ENCODE data around the gene ACAT1. TPM values are rescaled to one million over a fixed set of nuclear protein-coding genes. Genes with fewer than 3 reads are reported as not detected.
"Not testable (repeated sequence)": the region's sequence is repeated elsewhere in the genome, so short reads cannot be mapped to it uniquely, and the experiment has no call there.

ACAT1 gene
- total and polyA plus RNA-seq, 2 of the 4 experiments (the other 2 are of a cell fraction): 57.7 to 59.9 TPM

- no peak overlapping the region for H4K8ac ChIP-seq (ENCODE audit: low read depth in 2 of 2, low read length in 2 of 2)
- BruUV-seq (replicated peaks): no TSS peak
- H3K23ac ChIP-seq (ENCODE audit: low read depth, low read length): no peak overlapping the region
- peaks cover 6% of the 10 kb centered on the region for H3K4me1 ChIP-seq (ENCODE audit: control insufficient read depth, insufficient read depth, low read length)
- ATAC-seq (ENCODE audit: low read depth): no peak
- no peak overlapping the region for H3K14ac ChIP-seq (replicated peaks; ENCODE audit: low read depth, low read length)
- no peak overlapping the region for H3K56ac ChIP-seq (ENCODE audit: extremely low read depth, insufficient read depth, low read length)
- no peaks in the 10 kb centered on the region for H3K9me3 ChIP-seq (ENCODE audit: control insufficient read depth, insufficient read depth, low read length)
- CTCF ChIA-PET: interaction anchor here (0.6 to 1.0 kb wide), 7 partner anchors 12 to 1594 kb away, joined by 3 to 4 read pairs (median 3); partner anchors contain the start of gene ATM
- in situ Hi-C loops (cut with MboI; ENCODE audit: low sequenced_read_pairs) (loop anchor here (5.0 kb wide), 1 partner anchor 534 kb away; no protein-coding TSS in a partner anchor), intact Hi-C loops (cut with micrococcal nuclease) (loop anchor here (1.0 kb wide), 2 partner anchors 530 to 537 kb away; no protein-coding TSS in a partner anchor), dilution Hi-C loops (cut with HindIII; ENCODE audit: low sequenced_read_pairs, unreplicated experiment) (no loop called here)
- H3K4ac ChIP-seq (ENCODE audit: low read depth, low read length): no peak overlapping the region
- H2AFZ ChIP-seq (replicated peaks; ENCODE audit: low read length, poor library complexity): no peak overlapping the region
- H4K5ac ChIP-seq (ENCODE audit: low read depth, low read length): no peak overlapping the region
- no peak overlapping the region for H4K91ac ChIP-seq (ENCODE audit: insufficient read depth, low read depth, low read length)
- H3K27me3 ChIP-seq (ENCODE audit: control insufficient read depth, insufficient read depth, low read length): no peaks in the 10 kb centered on the region
- no peak overlapping the region for H2BK20ac ChIP-seq (ENCODE audit: low read depth, low read length)
- no peak overlapping the region for H2AK5ac ChIP-seq (ENCODE audit: low read depth, low read length)
- H3K9ac ChIP-seq (ENCODE audit: low read depth, low read length): no peak overlapping the region
- peaks cover 7 to 16% of the 10 kb centered on the region in 2 experiments; a peak in 3 of 4 replicates for H3K79me1 ChIP-seq (ENCODE audit: low read depth in 1 of 2, low read length in 2 of 2)
- peaks cover 11% of the 10 kb centered on the region; the same call in 1 of the 2 replicates for H3K9me1 ChIP-seq (ENCODE audit: insufficient read depth, low read length)
- no peak overlapping the region for H2AK9ac ChIP-seq (replicated peaks; ENCODE audit: low read depth, low read length, poor library complexity)
- H3K27ac ChIP-seq (ENCODE audit: insufficient read depth, low read length): no peak overlapping the region
- no peak overlapping the region for H2BK15ac ChIP-seq (ENCODE audit: low read depth, low read length)
- TF ChIP-seq RFX5 (IDR thresholded peaks at IDR 0.05; ENCODE audit: low read depth, low read length): no peak
- TF ChIP-seq SMC3 (IDR thresholded peaks at IDR 0.05; ENCODE audit: low read depth, low read length): peak; percentile 47; the same call in 1 of the 2 replicates
- TF ChIP-seq CTCF (conservative IDR thresholded peaks at IDR 0.05; ENCODE audit: low read depth, low read length): peak; percentile 69
- peak; percentile 63 for TF ChIP-seq RAD21 (IDR thresholded peaks at IDR 0.05; ENCODE audit: low read length)
- no peak for TF ChIP-seq RCOR1 (IDR thresholded peaks at IDR 0.05; ENCODE audit: insufficient replicate concordance, low read length)
- H2BK120ac ChIP-seq (ENCODE audit: low read depth, low read length): no peak overlapping the region
- no peak overlapping the region for H3K4me2 ChIP-seq (ENCODE audit: low read depth, low read length)
- no peaks in the 10 kb centered on the region for H3K36me3 ChIP-seq (ENCODE audit: control insufficient read depth, insufficient read depth, low read length)
- peak; percentile 76 for DNase-seq
- POLR2A ChIA-PET (ENCODE audit: unreplicated experiment): no interaction called here
- no peak overlapping the region for H3K4me3 ChIP-seq (ENCODE audit: insufficient read depth, low read depth, low read length)
- no peak overlapping the region for H2BK5ac ChIP-seq (ENCODE audit: low read depth, low read length, poor library complexity, severe bottlenecking)
- H4K20me1 ChIP-seq (ENCODE audit: insufficient read depth, low read length): peaks cover 4% of the 10 kb centered on the region; the same call in 1 of the 2 replicates
- no peak overlapping the region for H3K18ac ChIP-seq (ENCODE audit: low read depth, low read length)
These were observed 3.5 kb upstream of the ACAT1 start for GRCh38 chr11:108117746-108118371.

GRCh38 chr11:108120936-108121273 lies 462 bp upstream of the ACAT1 start:
- H3K9ac ChIP-seq (ENCODE audit: low read depth, low read length); H3K18ac ChIP-seq (ENCODE audit: low read depth, low read length); H3K23ac ChIP-seq (ENCODE audit: low read depth, low read length); CTCF ChIA-PET; H3K27ac ChIP-seq (ENCODE audit: insufficient read depth, low read length); ATAC-seq (ENCODE audit: low read depth); H3K36me3 ChIP-seq (ENCODE audit: control insufficient read depth, insufficient read depth, low read length); H4K91ac ChIP-seq (ENCODE audit: insufficient read depth, low read depth, low read length); DNase-seq; H3K4me1 ChIP-seq (ENCODE audit: control insufficient read depth, insufficient read depth, low read length); dilution Hi-C loops (cut with HindIII; ENCODE audit: low sequenced_read_pairs, unreplicated experiment); H2BK20ac ChIP-seq (ENCODE audit: low read depth, low read length); H3K9me3 ChIP-seq (ENCODE audit: control insufficient read depth, insufficient read depth, low read length); H2BK5ac ChIP-seq (ENCODE audit: low read depth, low read length, poor library complexity, severe bottlenecking); BruUV-seq (replicated peaks); H3K56ac ChIP-seq (ENCODE audit: extremely low read depth, insufficient read depth, low read length); H2AK5ac ChIP-seq (ENCODE audit: low read depth, low read length); H3K14ac ChIP-seq (replicated peaks; ENCODE audit: low read depth, low read length); H3K27me3 ChIP-seq (ENCODE audit: control insufficient read depth, insufficient read depth, low read length); in situ Hi-C loops (cut with MboI; ENCODE audit: low sequenced_read_pairs); H4K20me1 ChIP-seq (ENCODE audit: insufficient read depth, low read length); H2BK120ac ChIP-seq (ENCODE audit: low read depth, low read length): not testable (repeated sequence)
- H2AK9ac ChIP-seq (replicated peaks; ENCODE audit: low read depth, low read length, poor library complexity): peak overlapping the region; percentile 8
- 0 out of 2 replicates have a peak overlapping the region, but pooled peaks have one; percentile 7 for H3K4ac ChIP-seq (ENCODE audit: low read depth, low read length)
- peak overlapping the region; percentile 44 to 83 for H4K8ac ChIP-seq (ENCODE audit: low read depth in 2 of 2, low read length in 2 of 2)
- POLR2A ChIA-PET (ENCODE audit: unreplicated experiment): interaction anchor here (0.5 kb wide), 1 partner anchor 94 kb away, joined by 3 read pairs; no protein-coding TSS in a partner anchor
- peaks cover 13% of the 10 kb centered on the region for H3K9me1 ChIP-seq (ENCODE audit: insufficient read depth, low read length)
- H3K79me1 ChIP-seq (ENCODE audit: low read depth in 1 of 2, low read length in 2 of 2): peaks cover 11 to 36% of the 10 kb centered on the region in 2 experiments; a peak in 3 of 4 replicates
- H3K4me2 ChIP-seq (ENCODE audit: low read depth, low read length): peak overlapping the region; percentile 68
- intact Hi-C loops (cut with micrococcal nuclease): loop anchor here (1.0 to 5.0 kb wide), 3 partner anchors 101 to 1816 kb away; partner anchors contain the start of genes ATM and NPAT
- peak overlapping the region; percentile 90 for H2AFZ ChIP-seq (replicated peaks; ENCODE audit: low read length, poor library complexity)
- H4K5ac ChIP-seq (ENCODE audit: low read depth, low read length): peak overlapping the region; percentile 7
- no CpG with 5 or more reads among the region's 7 CpGs for WGBS, 2 experiments (ENCODE audit: extremely low coverage in 2 of 2, insufficient read length in 1 of 2)
- peak overlapping the region; percentile 86 for H3K4me3 ChIP-seq (ENCODE audit: insufficient read depth, low read depth, low read length)
- H2BK15ac ChIP-seq (ENCODE audit: low read depth, low read length): 0 out of 3 replicates have a peak overlapping the region, but pooled peaks have one; percentile 12

All from IMR-90 (cell line).